Peyer's patch (tissue), 4 donors: ENCODE results near the gene ATP2B2. TPM values are rescaled to one million over a fixed set of nuclear protein-coding genes. Genes with fewer than 3 reads are reported as not detected.

ENCODE experiments used
- DNase-seq, 3 donors: peaks; one replicate each; pipeline ENCODE4 v3.0.0-alpha.2; 2017 to 2019
- H3K27ac ChIP-seq, 4 donors: fragments of 200-600 bp; sonication (generic); one replicate each; pipeline ENCODE4 v1.5.1; 2016 to 2019
- H3K27me3 ChIP-seq, 2 donors: fragments of 200-600 bp; sonication (generic); one replicate each; pipeline ENCODE4 v1.5.1; 2019
- H3K36me3 ChIP-seq, 3 donors: fragments of 200-600 bp; sonication (generic); one replicate each; pipeline ENCODE4 v1.5.1; 2016 to 2019
- H3K4me1 ChIP-seq, 4 donors: fragments of 200-600 bp; sonication (generic); one replicate each; pipeline ENCODE4 v1.5.1; 2016 to 2019
- H3K4me3 ChIP-seq, 4 donors: fragments of 200-600 bp; sonication (generic); 1 replicate in 3 of 4; 2 replicates in 1 of 4; pipeline ENCODE4 v1.5.1; 2016 to 2019; ENCODE audit warnings: mild to moderate bottlenecking in 1 of 4
- H3K9me3 ChIP-seq, 4 donors: fragments of 200-600 bp; sonication (generic); one replicate each; pipeline ENCODE4 v1.5.1; 2016 to 2019; ENCODE audit warnings: mild to moderate bottlenecking in 1 of 4
- POLR2A ChIP-seq, 2 donors: fragments of 450-650 bp; IDR thresholded peaks; one replicate each; pipeline ENCODE4 v1.5.1; 2017; ENCODE audit warnings: antibody characterized with exemption in 2 of 2, mild to moderate bottlenecking in 2 of 2, moderate library complexity in 2 of 2
- total RNA-seq, 4 donors: library from RNA; depleted of rRNA; stranded (reverse); fragments of >200 nt; gene quantifications; one replicate each; pipeline ENCODE4 v1.1.0, GENCODE V29; 2016
- TF ChIP-seq, protein P1 (sequence below), 6 experiments: fragments of 450-650 bp in 4 of 6; fragments of 200-600 bp in 2 of 6; sonication (generic) in 1 of 6; IDR thresholded peaks; one replicate each; pipeline ENCODE4 v1.5.1; 2017 to 2019; ENCODE audit warnings: antibody characterized with exemption in 6 of 6, mild to moderate bottlenecking in 3 of 6, moderate library complexity in 1 of 6

ATP2B2 gene
- total RNA-seq, 4 donors from 2014 or later = not detected

DNA sequence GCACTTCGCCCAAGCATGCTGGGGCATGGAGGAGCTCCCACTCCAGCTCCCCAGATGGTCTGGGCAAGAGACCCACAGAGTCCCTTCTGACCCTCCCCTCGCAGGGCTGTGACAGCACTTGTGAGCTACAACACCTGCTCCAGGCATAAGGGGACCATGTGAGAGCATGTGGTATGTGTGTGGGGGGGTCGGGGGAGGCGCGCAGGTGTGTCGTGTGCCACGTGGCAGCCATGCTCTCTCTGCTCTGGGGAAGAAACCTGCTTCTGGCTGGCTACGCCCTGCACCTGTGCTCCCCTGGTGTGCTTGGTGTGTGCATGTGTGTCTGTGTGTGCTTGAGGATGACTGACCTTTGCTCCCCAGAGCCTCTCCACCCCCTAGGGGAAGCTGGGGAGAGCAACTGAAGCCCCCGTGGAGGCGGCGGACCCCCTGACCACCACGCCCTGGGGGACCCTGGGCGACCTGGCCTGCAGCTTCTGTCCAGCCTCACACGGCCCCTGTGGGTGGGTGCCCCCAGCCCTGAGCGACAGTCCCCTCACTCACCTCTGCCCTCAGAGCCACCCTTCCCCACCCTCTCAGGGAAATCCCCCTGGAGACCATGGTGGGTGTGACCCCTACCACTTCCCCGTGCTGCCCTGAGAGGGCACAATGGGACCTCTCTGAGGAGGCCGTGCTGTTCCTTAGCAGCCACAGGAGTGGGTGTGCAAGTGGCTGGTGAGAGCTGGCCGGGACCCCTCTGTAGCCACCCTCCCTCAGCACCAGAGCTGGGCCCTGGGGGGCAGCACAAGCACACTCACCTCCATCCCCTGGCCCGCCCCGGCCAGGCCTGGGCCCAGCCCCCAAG lies 167.8 kb downstream of the ATP2B2 start:
- Histone ChIP-seq H3K4me1 (no peaks in the 10 kb centered on the region), H3K36me3 (no peaks in the 10 kb centered on the region), H3K27me3 (no peaks in the 10 kb centered on the region), H3K4me3 (no peak overlapping the region), H3K27ac (no peak overlapping the region), H3K9me3 (no peaks in the 10 kb centered on the region)
- no peak for TF ChIP-seq POLR2A (IDR thresholded peaks at IDR 0.05)
- TF ChIP-seq, protein P1, sequence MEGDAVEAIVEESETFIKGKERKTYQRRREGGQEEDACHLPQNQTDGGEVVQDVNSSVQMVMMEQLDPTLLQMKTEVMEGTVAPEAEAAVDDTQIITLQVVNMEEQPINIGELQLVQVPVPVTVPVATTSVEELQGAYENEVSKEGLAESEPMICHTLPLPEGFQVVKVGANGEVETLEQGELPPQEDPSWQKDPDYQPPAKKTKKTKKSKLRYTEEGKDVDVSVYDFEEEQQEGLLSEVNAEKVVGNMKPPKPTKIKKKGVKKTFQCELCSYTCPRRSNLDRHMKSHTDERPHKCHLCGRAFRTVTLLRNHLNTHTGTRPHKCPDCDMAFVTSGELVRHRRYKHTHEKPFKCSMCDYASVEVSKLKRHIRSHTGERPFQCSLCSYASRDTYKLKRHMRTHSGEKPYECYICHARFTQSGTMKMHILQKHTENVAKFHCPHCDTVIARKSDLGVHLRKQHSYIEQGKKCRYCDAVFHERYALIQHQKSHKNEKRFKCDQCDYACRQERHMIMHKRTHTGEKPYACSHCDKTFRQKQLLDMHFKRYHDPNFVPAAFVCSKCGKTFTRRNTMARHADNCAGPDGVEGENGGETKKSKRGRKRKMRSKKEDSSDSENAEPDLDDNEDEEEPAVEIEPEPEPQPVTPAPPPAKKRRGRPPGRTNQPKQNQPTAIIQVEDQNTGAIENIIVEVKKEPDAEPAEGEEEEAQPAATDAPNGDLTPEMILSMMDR (IDR thresholded peaks at IDR 0.05) = no peak
- DNase-seq = no peak

DNA sequence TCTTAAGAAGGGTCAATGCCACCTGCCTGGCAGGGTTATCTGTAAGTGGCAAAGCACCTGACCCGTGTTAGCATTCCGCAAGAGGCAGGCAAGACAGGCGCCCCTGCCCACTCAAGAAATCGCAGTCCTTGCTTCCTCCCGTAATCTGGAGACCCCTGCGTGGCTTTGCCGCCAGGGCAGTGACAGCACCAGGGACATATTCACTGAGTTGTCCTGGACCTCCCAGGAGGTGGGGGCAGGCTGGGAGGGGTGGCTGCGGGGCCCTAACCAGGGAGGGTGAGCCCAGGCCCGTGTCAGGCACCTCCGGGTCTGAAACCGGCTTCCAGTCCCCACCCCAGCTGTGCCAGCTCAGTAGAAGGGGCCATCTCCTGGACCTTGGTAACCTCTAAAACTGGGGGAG lies 168.6 kb downstream of the ATP2B2 start:
- TF ChIP-seq, protein P1 (IDR thresholded peaks at IDR 0.05) = no peak
- TF ChIP-seq POLR2A (IDR thresholded peaks at IDR 0.05) = no peak
- no peaks in the 10 kb centered on the region for H3K36me3 ChIP-seq

DNA sequence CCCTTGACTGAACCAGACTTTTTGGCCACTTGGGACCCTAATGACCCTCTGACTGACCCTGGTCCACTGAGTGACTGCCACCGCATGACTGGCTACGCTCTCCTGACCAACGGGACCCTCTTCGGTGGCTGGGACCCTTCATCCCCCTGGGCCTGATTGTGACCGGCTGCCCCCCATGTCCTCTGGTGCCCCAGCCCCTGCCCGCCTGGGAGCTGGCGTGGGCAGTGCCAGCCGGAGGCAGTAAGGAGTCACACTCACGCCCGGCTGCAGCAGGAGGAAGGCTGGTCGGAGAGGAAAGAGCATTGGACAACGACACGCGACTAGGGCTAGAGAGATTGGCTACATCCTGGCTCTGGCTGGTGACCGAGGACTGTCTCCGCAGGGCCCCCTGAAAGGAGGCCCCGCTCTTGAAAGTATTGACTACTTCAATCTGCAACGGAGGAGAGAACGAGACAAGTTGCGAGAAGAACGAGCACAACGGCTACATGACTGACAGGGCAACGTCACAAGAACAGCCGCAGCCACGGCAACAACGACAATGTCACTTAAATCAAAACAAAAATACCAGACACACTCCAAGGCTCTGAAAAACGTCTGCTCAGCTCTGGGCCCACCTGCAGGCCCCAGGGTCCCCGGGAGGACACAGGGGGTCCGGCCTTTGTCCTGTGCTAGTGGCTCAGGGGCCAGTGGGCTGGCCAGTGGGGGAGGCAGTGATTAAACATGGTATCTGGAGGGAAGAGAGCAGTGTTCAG lies 169.3 kb downstream of the ATP2B2 start:
- DNase-seq = no peak
- H3K9me3 ChIP-seq = no peaks in the 10 kb centered on the region
- H3K27me3 ChIP-seq = no peaks in the 10 kb centered on the region
- TF ChIP-seq, protein P1 (IDR thresholded peaks at IDR 0.05) = no peak
- no peak for TF ChIP-seq POLR2A (IDR thresholded peaks at IDR 0.05)
- no peaks in the 10 kb centered on the region for H3K4me1 ChIP-seq
- no peak overlapping the region for H3K4me3 ChIP-seq
- no peaks in the 10 kb centered on the region for H3K36me3 ChIP-seq
- H3K27ac ChIP-seq = no peak overlapping the region

More for the DNA sequence above, 168.6 kb downstream of the ATP2B2 start:
- DNase-seq = no peak
- no peaks in the 10 kb centered on the region for H3K27me3 ChIP-seq
- no peak overlapping the region for H3K4me3 ChIP-seq
- no peak overlapping the region for H3K27ac ChIP-seq
- no peaks in the 10 kb centered on the region for H3K4me1 ChIP-seq
- H3K9me3 ChIP-seq = no peaks in the 10 kb centered on the region

DNA sequence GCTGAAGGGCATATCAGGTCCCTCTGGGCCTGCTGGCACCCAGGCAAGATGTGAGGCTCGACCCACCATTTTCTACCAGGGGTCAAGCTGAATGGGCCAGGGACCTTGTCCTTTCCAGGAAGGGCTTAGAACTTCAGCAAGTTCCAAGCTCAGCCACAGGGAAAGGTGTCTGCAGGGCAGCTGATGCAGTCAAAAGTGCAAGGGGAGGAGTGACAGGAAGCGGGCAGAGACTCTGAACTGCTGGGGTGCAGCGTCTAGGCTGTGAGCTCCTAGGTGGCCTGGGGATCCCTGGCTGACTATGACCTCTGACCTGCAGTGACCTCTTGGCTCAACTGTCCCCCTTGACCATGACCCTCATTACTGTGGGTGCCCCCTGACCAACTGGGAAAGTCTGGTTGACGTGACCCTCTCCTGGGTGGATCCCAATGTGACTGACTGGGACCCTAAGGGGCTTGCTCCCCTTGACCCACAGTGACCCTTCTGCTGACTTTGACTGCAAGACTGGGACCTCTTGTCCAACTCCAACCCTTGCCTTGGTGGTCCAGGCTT lies 170.1 kb downstream of the ATP2B2 start:
- Histone ChIP-seq H3K4me1 (no peaks in the 10 kb centered on the region), H3K9me3 (no peaks in the 10 kb centered on the region), H3K4me3 (no peak overlapping the region), H3K27me3 (no peaks in the 10 kb centered on the region), H3K36me3 (no peaks in the 10 kb centered on the region), H3K27ac (no peak overlapping the region)
- no peak for DNase-seq
- TF ChIP-seq, protein P1 (IDR thresholded peaks at IDR 0.05) = no peak
- TF ChIP-seq POLR2A (IDR thresholded peaks at IDR 0.05) = no peak

DNA sequence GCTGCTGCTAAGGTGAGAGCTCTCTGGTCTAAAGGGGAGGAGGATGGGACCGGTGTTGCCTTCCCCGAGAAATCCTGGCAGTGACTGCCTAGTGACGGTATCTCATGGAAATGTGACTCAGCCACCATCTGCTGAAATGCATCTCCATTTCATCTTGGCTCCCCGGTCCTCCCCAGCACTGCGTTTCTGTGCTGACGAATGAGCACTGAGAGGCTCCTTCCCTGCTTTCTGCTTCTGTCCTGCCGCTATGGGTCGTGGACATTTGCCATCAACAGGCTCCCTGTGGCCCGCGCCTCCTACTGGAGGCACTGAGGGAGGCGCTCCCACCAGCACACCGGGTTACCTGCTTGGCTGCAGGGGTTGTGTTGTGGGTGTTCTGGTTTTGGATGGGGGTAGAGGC lies 170.9 kb downstream of the ATP2B2 start:
- TF ChIP-seq, protein P1 (IDR thresholded peaks at IDR 0.05) = no peak
- no peak for TF ChIP-seq POLR2A (IDR thresholded peaks at IDR 0.05)
- Histone ChIP-seq H3K27me3 (no peaks in the 10 kb centered on the region), H3K4me1 (no peaks in the 10 kb centered on the region), H3K9me3 (no peaks in the 10 kb centered on the region), H3K27ac (no peak overlapping the region), H3K4me3 (no peak overlapping the region), H3K36me3 (no peaks in the 10 kb centered on the region)
- DNase-seq = no peak
